Type B pancreatic cell (in vitro differentiated cells): ENCODE measurements around the gene KIAA1671. TPM values are rescaled to one million over a fixed set of nuclear protein-coding genes. Genes with fewer than 3 reads are reported as not detected.
A peak's percentile ranks its signal among the peaks of the same experiment; 100 is the strongest.

Experiments
- DNase-seq: peaks from one replicate; pipeline ENCODE4 v3.0.0; 2021; ENCODE audit warnings: mixed read lengths; ENCODE audit not compliant: unreplicated experiment; ENCODE audit errors: extremely low spot score
- H3K27ac Mint-ChIP-seq: 2 replicates; pipeline ENCODE4 v1.8.0; 2021; ENCODE audit warnings: mild to moderate bottlenecking, mixed read lengths
- H3K27me3 Mint-ChIP-seq: 2 replicates; pipeline ENCODE4 v1.8.0; 2021; ENCODE audit warnings: mixed read lengths
- H3K36me3 Mint-ChIP-seq: 2 replicates; pipeline ENCODE4 v1.8.0; 2021; ENCODE audit warnings: mixed read lengths
- H3K4me1 Mint-ChIP-seq: one replicate; pipeline ENCODE4 v1.8.0; 2021; ENCODE audit warnings: mixed read lengths; ENCODE audit not compliant: unreplicated experiment
- H3K4me3 Mint-ChIP-seq: 2 replicates; pipeline ENCODE4 v1.8.0; 2021; ENCODE audit warnings: mild to moderate bottlenecking, mixed read lengths
- H3K9me3 Mint-ChIP-seq: 2 replicates; pipeline ENCODE4 v1.8.0; 2021; ENCODE audit warnings: mixed read lengths
- CTCF ChIP-seq: fragments of 200-600 bp; sonication (generic); conservative IDR thresholded peaks from 2 replicates; pipeline ENCODE4 v1.5.0; 2021; ENCODE audit warnings: antibody characterized with exemption, mild to moderate bottlenecking
- total RNA-seq: library from RNA; stranded (reverse); gene quantifications from 2 replicates; pipeline ENCODE4 v1.2.1, GENCODE V29; 2021; ENCODE audit warnings: low replicate concordance

The KIAA1671 gene
- total RNA-seq, 1 donor from 2014 or later = 22.9 TPM

- Mint-ChIP-seq H3K4me1 (peaks cover 25% of the 10 kb centered on the region), H3K27ac (no peak overlapping the region), H3K4me3 (no peak overlapping the region), H3K27me3 (no peaks in the 10 kb centered on the region), H3K9me3 (no peaks in the 10 kb centered on the region), H3K36me3 (peaks cover 20% of the 10 kb centered on the region)
- no peak for TF ChIP-seq CTCF
- no peak for DNase-seq
These were observed 65.5 kb downstream of the KIAA1671 start for GRCh38 chr22:25018009-25018408.

DNA sequence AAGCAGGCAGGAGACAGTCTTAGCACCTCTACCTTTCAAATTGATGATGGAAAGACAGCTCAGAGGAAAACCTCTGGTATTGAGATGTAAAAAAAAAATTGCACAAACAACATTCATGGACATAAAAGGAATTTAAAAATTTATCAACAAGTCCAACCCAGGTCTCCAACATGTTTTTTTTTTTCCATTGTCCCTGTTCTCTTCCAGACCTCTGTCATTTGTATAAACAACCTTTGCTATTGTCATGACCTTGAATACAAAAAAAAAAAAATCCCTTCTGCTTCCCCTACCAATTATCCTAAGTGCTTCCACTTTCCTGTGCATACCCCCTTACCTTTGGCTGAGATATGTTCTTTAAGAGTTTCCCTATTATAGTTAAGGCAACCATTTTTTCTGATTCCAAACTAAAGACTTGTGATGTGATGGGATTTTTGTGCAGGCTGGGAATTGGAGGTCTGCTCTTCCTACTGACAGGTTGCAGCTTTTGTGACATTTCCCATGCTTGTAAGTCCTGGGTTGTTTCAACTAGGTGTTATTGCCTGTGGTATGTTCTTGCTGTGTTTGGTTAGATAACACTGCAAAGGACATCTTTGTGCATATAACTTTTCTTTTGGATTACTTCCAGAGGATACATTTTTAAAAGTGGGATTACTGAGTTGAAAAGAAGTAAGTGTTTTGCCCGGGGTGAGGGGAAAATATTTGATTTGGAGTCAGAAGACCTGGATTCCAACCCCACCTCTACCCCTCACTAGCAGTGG, 67.1 kb downstream of the KIAA1671 start:
- Mint-ChIP-seq H3K27me3 (no peaks in the 10 kb centered on the region), H3K27ac (no peak overlapping the region), H3K4me1 (peaks cover 23% of the 10 kb centered on the region), H3K36me3 (peaks cover 20% of the 10 kb centered on the region), H3K4me3 (no peak overlapping the region), H3K9me3 (no peaks in the 10 kb centered on the region)
- no peak for DNase-seq
- TF ChIP-seq CTCF = no peak

DNA sequence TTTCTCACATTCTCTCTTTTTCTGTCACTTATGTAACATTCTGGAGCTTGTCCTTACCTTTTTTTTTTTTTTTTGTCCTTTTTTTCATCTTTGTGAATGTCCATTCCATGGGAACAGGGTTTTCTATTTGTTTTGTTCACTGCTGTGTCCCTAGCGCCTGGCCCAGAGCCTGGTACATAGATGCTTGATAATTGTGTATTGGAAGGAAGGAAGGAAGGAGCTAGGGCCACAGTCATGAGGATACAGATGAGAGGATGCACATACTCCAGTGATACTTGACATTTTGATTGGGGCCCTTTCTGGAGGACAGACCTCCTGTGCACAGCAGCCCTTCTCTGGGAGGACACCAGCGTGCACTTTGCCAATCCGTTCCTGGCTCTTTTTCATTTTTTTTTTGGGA, 68.9 kb downstream of the KIAA1671 start:
- H3K27me3 Mint-ChIP-seq = no peaks in the 10 kb centered on the region
- DNase-seq = no peak
- peaks cover 38% of the 10 kb centered on the region for H3K4me1 Mint-ChIP-seq
- no peak overlapping the region for H3K4me3 Mint-ChIP-seq
- H3K9me3 Mint-ChIP-seq = no peaks in the 10 kb centered on the region
- H3K27ac Mint-ChIP-seq = no peak overlapping the region
- TF ChIP-seq CTCF = no peak
- peaks cover 11% of the 10 kb centered on the region for H3K36me3 Mint-ChIP-seq

GRCh38 chr22:25021976-25022711, 69.6 kb downstream of the KIAA1671 start:
- Mint-ChIP-seq H3K27me3 (no peaks in the 10 kb centered on the region), H3K9me3 (no peaks in the 10 kb centered on the region)

GRCh38 chr22:25023879-25024278, 71.4 kb downstream of the KIAA1671 start:
- H3K4me1 Mint-ChIP-seq = peaks cover 39% of the 10 kb centered on the region
- H3K36me3 Mint-ChIP-seq = no peaks in the 10 kb centered on the region
- no peaks in the 10 kb centered on the region for H3K27me3 Mint-ChIP-seq
- no peak overlapping the region for H3K4me3 Mint-ChIP-seq
- H3K9me3 Mint-ChIP-seq = no peaks in the 10 kb centered on the region
- no peak for TF ChIP-seq CTCF
- no peak for DNase-seq
- peak overlapping the region; percentile 14 for H3K27ac Mint-ChIP-seq

More at GRCh38 chr22:25021976-25022711, 69.6 kb downstream of the KIAA1671 start:
- H3K4me3 Mint-ChIP-seq = no peak overlapping the region
- no peak overlapping the region for H3K27ac Mint-ChIP-seq
- DNase-seq = no peak
- no peak for TF ChIP-seq CTCF
- peaks cover 44% of the 10 kb centered on the region for H3K4me1 Mint-ChIP-seq
- H3K36me3 Mint-ChIP-seq = peaks cover 8% of the 10 kb centered on the region
